ENCODE results near the gene CSMD2.

The CSMD2 gene

GRCh38 chr1:33895976-33896375 lies 269.1 kb downstream of the CSMD2 start:
- DNase-seq = no peak

- no peak for DNase-seq
Measured at GRCh38 chr1:33895396-33895795, 269.6 kb downstream of the CSMD2 start.

- DNase-seq = no peak
Measured at GRCh38 chr1:33893147-33893830, 271.7 kb downstream of the CSMD2 start.

- DNase-seq = no peak
Measured at GRCh38 chr1:33886496-33886895, 278.5 kb downstream of the CSMD2 start.

- DNase-seq = no peak
Measured at GRCh38 chr1:33880305-33880704, 284.7 kb downstream of the CSMD2 start.

GRCh38 chr1:33878392-33878791 lies 286.6 kb downstream of the CSMD2 start:
- no peak for DNase-seq

GRCh38 chr1:33876970-33877650 lies 287.9 kb downstream of the CSMD2 start:
- DNase-seq = no peak

- DNase-seq = no peak
Measured at GRCh38 chr1:33875862-33876261, 289.2 kb downstream of the CSMD2 start.

- DNase-seq = no peak
Measured at GRCh38 chr1:33874636-33875035, 290.4 kb downstream of the CSMD2 start.

GRCh38 chr1:33872683-33873082 lies 292.3 kb downstream of the CSMD2 start:
- no peak for DNase-seq

- no peak for DNase-seq
Measured at GRCh38 chr1:33872275-33872674, 292.8 kb downstream of the CSMD2 start.

GRCh38 chr1:33867684-33868083 lies 297.3 kb downstream of the CSMD2 start:
- DNase-seq = peak in 1 of 5 experiments; percentile 20

- no peak for DNase-seq
Measured at GRCh38 chr1:33866281-33866680, 298.7 kb downstream of the CSMD2 start.

GRCh38 chr1:33864460-33865389 lies 300.3 kb downstream of the CSMD2 start:
- DNase-seq = no peak

GRCh38 chr1:33863779-33864178 lies 301.3 kb downstream of the CSMD2 start, which contains the start of gene HMGB4:
TSS of gene HMGB4 (plus strand) at chr1:33864079. CDS start at chr1:33864192, 113 bp downstream.
- no peak for DNase-seq

- DNase-seq = no peak
Measured at GRCh38 chr1:33860671-33861070, 304.4 kb downstream of the CSMD2 start.

GRCh38 chr1:33854091-33854490 lies 310.9 kb downstream of the CSMD2 start:
- no peak for DNase-seq

GRCh38 chr1:33853431-33853830 lies 311.6 kb downstream of the CSMD2 start:
- DNase-seq = no peak

GRCh38 chr1:33852711-33853110 lies 312.3 kb downstream of the CSMD2 start:
- DNase-seq = no peak

GRCh38 chr1:33850481-33850880 lies 314.5 kb downstream of the CSMD2 start:
- no peak for DNase-seq

GRCh38 chr1:33849211-33849610 lies 315.8 kb downstream of the CSMD2 start:
- DNase-seq = no peak

GRCh38 chr1:33848205-33848937 lies 316.7 kb downstream of the CSMD2 start:
- DNase-seq = no peak

- DNase-seq = no peak
Measured at GRCh38 chr1:33846861-33847260, 318.2 kb downstream of the CSMD2 start.
